22Rv1 (cell line): ENCODE measurements around the gene TENM4.

Source experiments
- ZFX ChIP-seq: fragments of 450-650 bp; IDR thresholded peaks from 2 replicates; pipeline ENCODE4 v1.6.1; 2017; ENCODE audit warnings: antibody characterized with exemption, borderline replicate concordance
- TF ChIP-seq, protein P1 (sequence below): fragments of 450-650 bp; IDR thresholded peaks from 2 replicates; pipeline ENCODE4 v1.5.1; 2017; ENCODE audit warnings: mild to moderate bottlenecking

DNA sequence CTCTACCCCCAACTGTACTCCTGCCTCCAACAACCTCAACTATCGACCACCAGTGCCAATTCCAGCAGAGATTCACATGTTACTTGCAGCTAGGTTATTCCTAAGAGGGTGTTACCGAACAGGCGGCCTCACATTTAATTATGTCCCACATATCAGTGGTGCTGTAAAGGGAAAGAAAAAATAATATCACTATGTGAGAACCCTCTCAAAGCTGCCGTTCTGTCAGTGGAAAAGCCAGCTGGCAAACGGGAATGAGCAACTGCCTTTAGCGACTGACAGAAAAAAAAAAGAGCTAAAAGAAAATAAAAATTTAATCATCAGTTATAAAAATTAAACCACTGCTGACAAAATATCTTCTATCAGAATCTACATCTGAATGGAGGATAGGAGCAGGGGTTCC is 595.3 kb downstream of the TENM4 start:
- TF ChIP-seq, protein P1, sequence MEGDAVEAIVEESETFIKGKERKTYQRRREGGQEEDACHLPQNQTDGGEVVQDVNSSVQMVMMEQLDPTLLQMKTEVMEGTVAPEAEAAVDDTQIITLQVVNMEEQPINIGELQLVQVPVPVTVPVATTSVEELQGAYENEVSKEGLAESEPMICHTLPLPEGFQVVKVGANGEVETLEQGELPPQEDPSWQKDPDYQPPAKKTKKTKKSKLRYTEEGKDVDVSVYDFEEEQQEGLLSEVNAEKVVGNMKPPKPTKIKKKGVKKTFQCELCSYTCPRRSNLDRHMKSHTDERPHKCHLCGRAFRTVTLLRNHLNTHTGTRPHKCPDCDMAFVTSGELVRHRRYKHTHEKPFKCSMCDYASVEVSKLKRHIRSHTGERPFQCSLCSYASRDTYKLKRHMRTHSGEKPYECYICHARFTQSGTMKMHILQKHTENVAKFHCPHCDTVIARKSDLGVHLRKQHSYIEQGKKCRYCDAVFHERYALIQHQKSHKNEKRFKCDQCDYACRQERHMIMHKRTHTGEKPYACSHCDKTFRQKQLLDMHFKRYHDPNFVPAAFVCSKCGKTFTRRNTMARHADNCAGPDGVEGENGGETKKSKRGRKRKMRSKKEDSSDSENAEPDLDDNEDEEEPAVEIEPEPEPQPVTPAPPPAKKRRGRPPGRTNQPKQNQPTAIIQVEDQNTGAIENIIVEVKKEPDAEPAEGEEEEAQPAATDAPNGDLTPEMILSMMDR = no peak
- TF ChIP-seq ZFX = no peak
